ENCODE measurements around the gene HSPA9. TPM values are rescaled to one million over a fixed set of nuclear protein-coding genes. Genes with fewer than 3 reads are reported as not detected.

The HSPA9 gene
- total RNA-seq, 1 experiment from 2014 or later = 502 TPM

DNA sequence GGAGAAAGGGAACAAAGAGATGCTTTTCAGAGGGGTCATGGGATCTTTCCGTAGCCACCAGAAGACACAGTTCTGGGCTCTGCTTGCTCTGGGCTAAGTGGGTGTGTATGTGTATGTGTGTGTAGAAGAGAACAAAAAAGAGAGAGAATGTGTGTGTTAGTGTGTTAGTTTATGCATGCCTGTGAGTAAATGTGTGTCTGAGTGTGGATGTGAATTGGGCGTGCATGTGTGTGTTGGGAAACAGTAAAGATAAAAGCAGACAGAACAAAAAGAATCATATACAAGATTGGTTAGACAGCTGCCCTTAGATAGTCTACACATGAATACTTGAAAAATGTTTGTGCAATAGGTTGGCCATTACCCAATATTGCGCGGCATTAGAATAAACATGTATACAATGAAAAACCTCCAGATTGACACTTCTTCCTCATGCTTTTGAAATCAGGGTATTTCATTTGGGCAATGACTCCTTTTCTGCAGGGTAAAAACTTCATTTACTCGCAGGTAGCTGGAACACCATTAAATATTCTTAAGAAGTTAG lies 36.5 kb upstream of the HSPA9 start:
- no TSS peak for BruUV-seq (replicated peaks)
- peaks cover 14% of the 10 kb centered on the region for H3K4me1 ChIP-seq (ENCODE audit: insufficient read depth, low read length, poor library complexity, severe bottlenecking)
- no peak for DNase-seq (ENCODE audit: low spot score)
- no peaks in the 10 kb centered on the region for H3K36me3 ChIP-seq (ENCODE audit: insufficient read depth, low read length, poor library complexity, severe bottlenecking)
- H3K4me3 ChIP-seq (ENCODE audit: low read depth, low read length, poor library complexity, severe bottlenecking) = peak overlapping the region; percentile 51
- intact Hi-C loops (cut with micrococcal nuclease; ENCODE audit: unreplicated experiment) = no loop called here
- no peaks in the 10 kb centered on the region for H3K27me3 ChIP-seq (replicated peaks; ENCODE audit: insufficient read depth, low read depth, low read length, poor library complexity)
- ChIA-PET POLR2A (ENCODE audit: low non-redundant PET) (interaction anchor here (0.5 kb wide), 1 partner anchor 754 kb away, joined by 3 read pairs; no protein-coding TSS in a partner anchor), CTCF (interaction anchor here (0.5 to 0.9 kb wide), 6 partner anchors 16 to 1958 kb away, joined by 3 to 5 read pairs (median 4); no protein-coding TSS in a partner anchor)
- TF ChIP-seq, protein P1, sequence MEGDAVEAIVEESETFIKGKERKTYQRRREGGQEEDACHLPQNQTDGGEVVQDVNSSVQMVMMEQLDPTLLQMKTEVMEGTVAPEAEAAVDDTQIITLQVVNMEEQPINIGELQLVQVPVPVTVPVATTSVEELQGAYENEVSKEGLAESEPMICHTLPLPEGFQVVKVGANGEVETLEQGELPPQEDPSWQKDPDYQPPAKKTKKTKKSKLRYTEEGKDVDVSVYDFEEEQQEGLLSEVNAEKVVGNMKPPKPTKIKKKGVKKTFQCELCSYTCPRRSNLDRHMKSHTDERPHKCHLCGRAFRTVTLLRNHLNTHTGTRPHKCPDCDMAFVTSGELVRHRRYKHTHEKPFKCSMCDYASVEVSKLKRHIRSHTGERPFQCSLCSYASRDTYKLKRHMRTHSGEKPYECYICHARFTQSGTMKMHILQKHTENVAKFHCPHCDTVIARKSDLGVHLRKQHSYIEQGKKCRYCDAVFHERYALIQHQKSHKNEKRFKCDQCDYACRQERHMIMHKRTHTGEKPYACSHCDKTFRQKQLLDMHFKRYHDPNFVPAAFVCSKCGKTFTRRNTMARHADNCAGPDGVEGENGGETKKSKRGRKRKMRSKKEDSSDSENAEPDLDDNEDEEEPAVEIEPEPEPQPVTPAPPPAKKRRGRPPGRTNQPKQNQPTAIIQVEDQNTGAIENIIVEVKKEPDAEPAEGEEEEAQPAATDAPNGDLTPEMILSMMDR (conservative IDR thresholded peaks at IDR 0.05; ENCODE audit: low read depth, low read length) = no peak
- TF ChIP-seq EZH2 (IDR thresholded peaks at IDR 0.05; ENCODE audit: borderline replicate concordance, low read depth, low read length, poor library complexity, severe bottlenecking) = no peak
- H3K9me3 ChIP-seq (ENCODE audit: low read depth, low read length, poor library complexity, severe bottlenecking) = no peaks in the 10 kb centered on the region
- peak overlapping the region; percentile 47 for H3K27ac ChIP-seq (ENCODE audit: low read depth, low read length, poor library complexity, severe bottlenecking)

DNA sequence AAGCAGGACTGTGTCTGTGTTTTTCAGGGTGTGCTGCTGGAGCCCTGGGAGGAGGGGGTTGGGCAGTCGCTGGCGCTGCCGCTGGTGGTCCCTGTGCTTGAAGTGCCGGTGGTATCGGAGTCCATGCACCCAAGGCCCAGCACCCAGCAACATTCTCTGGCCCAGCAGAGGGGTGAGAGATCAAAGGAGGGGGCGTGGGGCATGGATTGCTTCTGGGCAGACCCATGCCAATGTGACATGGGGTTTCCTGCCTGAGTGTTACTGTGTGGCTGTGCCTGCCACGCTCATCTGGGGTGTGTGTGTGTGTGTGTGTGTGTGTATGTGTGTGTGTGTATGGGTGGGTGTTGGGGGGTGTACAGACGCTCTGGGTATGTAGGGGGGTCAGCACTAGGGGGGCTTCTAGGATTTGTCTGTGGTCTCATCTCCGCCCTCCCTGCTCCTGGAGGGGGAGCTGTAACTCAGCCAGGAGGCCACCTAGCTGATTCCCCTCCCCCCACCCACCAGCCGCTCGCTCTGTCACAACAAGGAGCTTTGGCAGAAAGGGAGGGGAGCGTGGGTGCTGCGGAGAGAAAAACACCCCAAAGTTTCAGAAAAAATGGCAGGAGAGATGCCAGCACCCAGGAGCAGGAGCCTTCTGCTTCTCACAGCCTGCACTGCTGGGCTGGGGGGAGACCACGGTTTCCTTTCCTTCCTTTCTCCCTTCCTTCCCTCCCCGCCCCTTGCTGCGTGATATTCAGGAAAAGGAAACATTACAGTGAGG lies 35.9 kb upstream of the HSPA9 start:
- ChIA-PET POLR2A (ENCODE audit: low non-redundant PET) (interaction anchor here (0.6 kb wide), 1 partner anchor 151 kb away, joined by 4 read pairs; no protein-coding TSS in a partner anchor), CTCF (interaction anchor here (0.5 to 0.9 kb wide), 6 partner anchors 15 to 1959 kb away, joined by 3 to 5 read pairs (median 4); no protein-coding TSS in a partner anchor)
- H3K27ac ChIP-seq (ENCODE audit: low read depth, low read length, poor library complexity, severe bottlenecking) = peak overlapping the region; percentile 47
- BruUV-seq (replicated peaks) = no TSS peak
- DNase-seq (ENCODE audit: low spot score) = peak; percentile 49
- peak overlapping the region; percentile 51 for H3K4me3 ChIP-seq (ENCODE audit: low read depth, low read length, poor library complexity, severe bottlenecking)
- H3K27me3 ChIP-seq (replicated peaks; ENCODE audit: insufficient read depth, low read depth, low read length, poor library complexity) = no peaks in the 10 kb centered on the region
- H3K4me1 ChIP-seq (ENCODE audit: insufficient read depth, low read length, poor library complexity, severe bottlenecking) = peaks cover 14% of the 10 kb centered on the region
- intact Hi-C loops (cut with micrococcal nuclease; ENCODE audit: unreplicated experiment) = no loop called here
- no peaks in the 10 kb centered on the region for H3K9me3 ChIP-seq (ENCODE audit: low read depth, low read length, poor library complexity, severe bottlenecking)
- H3K36me3 ChIP-seq (ENCODE audit: insufficient read depth, low read length, poor library complexity, severe bottlenecking) = no peaks in the 10 kb centered on the region
- no peak for TF ChIP-seq EZH2 (IDR thresholded peaks at IDR 0.05; ENCODE audit: borderline replicate concordance, low read depth, low read length, poor library complexity, severe bottlenecking)
- TF ChIP-seq, protein P1 (conservative IDR thresholded peaks at IDR 0.05; ENCODE audit: low read depth, low read length) = peak; percentile 43

DNA sequence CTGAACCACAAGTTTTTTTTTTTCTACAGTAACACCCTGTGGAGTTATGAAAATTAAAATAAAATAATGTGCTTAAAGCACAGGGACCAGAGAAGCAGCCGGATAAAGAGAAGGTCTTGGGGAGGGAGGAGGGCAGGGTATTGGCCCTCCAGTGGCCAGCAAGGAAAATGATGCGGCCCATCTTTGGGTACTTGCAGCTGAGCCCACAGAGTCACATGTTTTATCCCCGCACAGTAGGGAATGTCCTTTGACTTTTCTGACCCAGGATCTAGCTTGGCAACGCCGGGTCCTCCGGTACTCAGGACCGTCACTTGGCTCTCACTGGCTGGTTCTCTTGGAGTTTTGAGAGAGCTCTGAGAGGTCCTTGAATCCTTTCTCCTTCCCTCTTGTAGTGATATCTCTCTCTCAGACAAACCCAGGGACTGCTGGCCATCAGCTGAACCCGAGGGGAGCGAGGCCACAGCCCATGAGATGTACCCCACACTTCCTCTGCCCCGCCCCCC lies 35.3 kb upstream of the HSPA9 start:
- no peak for DNase-seq (ENCODE audit: low spot score)
- H3K27me3 ChIP-seq (replicated peaks; ENCODE audit: insufficient read depth, low read depth, low read length, poor library complexity) = no peaks in the 10 kb centered on the region
- POLR2A ChIA-PET (ENCODE audit: low non-redundant PET) = interaction anchor here (0.6 kb wide), 1 partner anchor 152 kb away, joined by 4 read pairs; no protein-coding TSS in a partner anchor
- CTCF ChIA-PET = no interaction called here
- no peaks in the 10 kb centered on the region for H3K9me3 ChIP-seq (ENCODE audit: low read depth, low read length, poor library complexity, severe bottlenecking)
- TF ChIP-seq, protein P1 (conservative IDR thresholded peaks at IDR 0.05; ENCODE audit: low read depth, low read length) = 0 out of 2 replicates have a peak, but pooled peaks have one; percentile 24
- no peak for TF ChIP-seq EZH2 (IDR thresholded peaks at IDR 0.05; ENCODE audit: borderline replicate concordance, low read depth, low read length, poor library complexity, severe bottlenecking)
- intact Hi-C loops (cut with micrococcal nuclease; ENCODE audit: unreplicated experiment) = no loop called here
- no peaks in the 10 kb centered on the region for H3K36me3 ChIP-seq (ENCODE audit: insufficient read depth, low read length, poor library complexity, severe bottlenecking)
- no peak overlapping the region for H3K27ac ChIP-seq (ENCODE audit: low read depth, low read length, poor library complexity, severe bottlenecking)
- no TSS peak for BruUV-seq (replicated peaks)
- H3K4me1 ChIP-seq (ENCODE audit: insufficient read depth, low read length, poor library complexity, severe bottlenecking) = peaks cover 14% of the 10 kb centered on the region
- H3K4me3 ChIP-seq (ENCODE audit: low read depth, low read length, poor library complexity, severe bottlenecking) = no peak overlapping the region
